IMR-90 (cell line): ENCODE results near the gene TTC28. TPM values are rescaled to one million over a fixed set of nuclear protein-coding genes. Genes with fewer than 3 reads are reported as not detected.

Experiments
- ATAC-seq: fragments of 200-7000 bp; cut with Tn5 transposase; 2 replicates; pipeline ENCODE4 v1.9.1; 2020; ENCODE audit warnings: low read depth, mild to moderate bottlenecking, moderate library complexity
- BruUV-seq: library from RNA; stranded (reverse); fragments of 400-500 nt; replicated peaks from 2 replicates; lab custom pipeline; 2021; lab: Mats Ljungman, UMichigan
- CTCF ChIA-PET: fragments of 300-600 bp; formaldehyde crosslinking; extraction: SDS; loops from one replicate; lab custom pipeline; 2021; ENCODE audit warnings: antibody characterized with exemption; lab: Yijun Ruan, JAX
- POLR2A ChIA-PET: fragments of 300-600 bp; sonication (Branson Sonifier 250); formaldehyde crosslinking; loops from one replicate; lab custom pipeline; 2022; ENCODE audit warnings: antibody characterized with exemption; ENCODE audit not compliant: unreplicated experiment; lab: Charles Lee
- DNase-seq: peaks from one replicate; pipeline ENCODE4 v3.0.0; 2013
- H2AFZ ChIP-seq: replicated peaks from 2 replicates; pipeline ENCODE3; 2013; ENCODE audit warnings: low read length, mild to moderate bottlenecking; ENCODE audit not compliant: poor library complexity
- H2AK5ac ChIP-seq: 2 replicates; pipeline ENCODE4 v1.6.1; 2013; ENCODE audit warnings: low read depth, low read length, inconsistent platforms
- H2AK9ac ChIP-seq: replicated peaks from 2 replicates; pipeline ENCODE3; 2013; ENCODE audit warnings: mild to moderate bottlenecking, low read depth, low read length, moderate library complexity; ENCODE audit not compliant: poor library complexity
- H2BK120ac ChIP-seq: 2 replicates; pipeline ENCODE4 v1.6.1; 2013; ENCODE audit warnings: low read depth, low read length, inconsistent platforms
- H2BK15ac ChIP-seq: 3 replicates; pipeline ENCODE4 v1.6.1; 2013; ENCODE audit warnings: low read depth, low read length, inconsistent platforms
- H2BK20ac ChIP-seq: 2 replicates; pipeline ENCODE4 v1.6.1; 2013; ENCODE audit warnings: low read depth, mild to moderate bottlenecking, inconsistent platforms, low read length, moderate library complexity
- H2BK5ac ChIP-seq: 2 replicates; pipeline ENCODE4 v1.6.1; 2013; ENCODE audit warnings: mild to moderate bottlenecking, low read depth, low read length, inconsistent platforms; ENCODE audit not compliant: poor library complexity, severe bottlenecking
- H3K14ac ChIP-seq: replicated peaks from 2 replicates; pipeline ENCODE4 v1.6.1; 2013; ENCODE audit warnings: low read depth, low read length, inconsistent platforms
- H3K18ac ChIP-seq: 2 replicates; pipeline ENCODE4 v1.6.1; 2013; ENCODE audit warnings: low read depth, low read length, control low read depth
- H3K23ac ChIP-seq: 2 replicates; pipeline ENCODE4 v1.6.1; 2013; ENCODE audit warnings: low read depth, low read length, inconsistent platforms
- H3K27ac ChIP-seq: 2 replicates; pipeline ENCODE4 v1.5.1; 2013; ENCODE audit warnings: mild to moderate bottlenecking, control low read depth, low read length; ENCODE audit not compliant: insufficient read depth
- H3K27me3 ChIP-seq: 2 replicates; pipeline ENCODE4 v1.6.1; 2013; ENCODE audit warnings: low read length; ENCODE audit not compliant: control insufficient read depth, insufficient read depth
- H3K36me3 ChIP-seq: 2 replicates; pipeline ENCODE4 v1.6.1; 2013; ENCODE audit warnings: low read length, mixed read lengths; ENCODE audit not compliant: control insufficient read depth, insufficient read depth
- H3K4ac ChIP-seq: 2 replicates; pipeline ENCODE4 v1.6.1; 2013; ENCODE audit warnings: low read depth, low read length, inconsistent platforms
- H3K4me1 ChIP-seq: 2 replicates; pipeline ENCODE4 v1.6.1; 2013; ENCODE audit warnings: low read length, mixed read lengths; ENCODE audit not compliant: control insufficient read depth, insufficient read depth
- H3K4me2 ChIP-seq: 2 replicates; pipeline ENCODE4 v1.6.1; 2013; ENCODE audit warnings: low read depth, mild to moderate bottlenecking, control low read depth, low read length, moderate library complexity
- H3K4me3 ChIP-seq: 2 replicates; pipeline ENCODE4 v1.5.1; 2013; ENCODE audit warnings: low read depth, mild to moderate bottlenecking, control low read depth, low read length, moderate library complexity; ENCODE audit not compliant: insufficient read depth
- H3K56ac ChIP-seq: 2 replicates; pipeline ENCODE4 v1.6.1; 2013; ENCODE audit warnings: low read length, inconsistent platforms; ENCODE audit not compliant: insufficient read depth; ENCODE audit errors: extremely low read depth
- H3K79me1 ChIP-seq, 2 experiments: 2 replicates each; pipeline ENCODE4 v1.6.1; 2013; ENCODE audit warnings: low read length in 2 of 2, inconsistent platforms in 1 of 2, low read depth in 1 of 2
- H3K9ac ChIP-seq: 2 replicates; pipeline ENCODE4 v1.6.1; 2013; ENCODE audit warnings: low read depth, low read length, control low read depth
- H3K9me1 ChIP-seq: 2 replicates; pipeline ENCODE4 v1.6.1; 2013; ENCODE audit warnings: low read length, inconsistent platforms; ENCODE audit not compliant: insufficient read depth
- H3K9me3 ChIP-seq: 2 replicates; pipeline ENCODE4 v1.6.1; 2013; ENCODE audit warnings: low read length; ENCODE audit not compliant: control insufficient read depth, insufficient read depth
- H4K20me1 ChIP-seq: 2 replicates; pipeline ENCODE4 v1.6.1; 2013; ENCODE audit warnings: low read length, inconsistent platforms; ENCODE audit not compliant: insufficient read depth
- H4K5ac ChIP-seq: 2 replicates; pipeline ENCODE4 v1.6.1; 2013; ENCODE audit warnings: mild to moderate bottlenecking, low read depth, low read length, control low read depth
- H4K8ac ChIP-seq, 2 experiments: 2 replicates each; pipeline ENCODE4 v1.6.1; 2013; ENCODE audit warnings: low read depth in 2 of 2, low read length in 2 of 2, control low read depth in 1 of 2, inconsistent platforms in 1 of 2
- H4K91ac ChIP-seq: 2 replicates; pipeline ENCODE4 v1.6.1; 2013; ENCODE audit warnings: low read depth, low read length, inconsistent platforms; ENCODE audit not compliant: insufficient read depth
- BHLHE40 ChIP-seq: fragments of 150-350 bp; IDR thresholded peaks from 2 replicates; pipeline ENCODE4 v1.6.1; 2016; ENCODE audit warnings: mild to moderate bottlenecking, low read depth, low read length
- CEBPB ChIP-seq: IDR thresholded peaks from 2 replicates; pipeline ENCODE4 v1.6.1; 2012; ENCODE audit warnings: low read depth, low read length, improper control_type of control experiment
- CHD1 ChIP-seq: IDR thresholded peaks from 2 replicates; pipeline ENCODE4 v1.6.1; 2012; ENCODE audit warnings: low read depth, low read length, improper control_type of control experiment
- ELK1 ChIP-seq: fragments of 150-350 bp; IDR thresholded peaks from 2 replicates; pipeline ENCODE4 v1.6.1; 2016; ENCODE audit warnings: low read depth, mild to moderate bottlenecking, low read length, moderate library complexity, borderline replicate concordance
- FOS ChIP-seq: fragments of 150-350 bp; IDR thresholded peaks from 2 replicates; pipeline ENCODE4 v1.6.1; 2016; ENCODE audit warnings: low read depth, low read length
- MAZ ChIP-seq: IDR thresholded peaks from 2 replicates; pipeline ENCODE4 v1.6.1; 2012; ENCODE audit warnings: low read depth, mild to moderate bottlenecking, low read length, improper control_type of control experiment, moderate library complexity, borderline replicate concordance
- MXI1 ChIP-seq: IDR thresholded peaks from 2 replicates; pipeline ENCODE4 v1.6.1; 2012; ENCODE audit warnings: low read depth, mild to moderate bottlenecking, low read length, moderate library complexity, borderline replicate concordance
- NFE2L2 ChIP-seq: fragments of 150-350 bp; IDR thresholded peaks from 2 replicates; pipeline ENCODE4 v1.6.1; 2016; ENCODE audit warnings: low read depth, mild to moderate bottlenecking, low read length
- RAD21 ChIP-seq: IDR thresholded peaks from 2 replicates; pipeline ENCODE4 v1.6.1; 2012; ENCODE audit warnings: low read length, improper control_type of control experiment
- RCOR1 ChIP-seq: IDR thresholded peaks from 2 replicates; pipeline ENCODE4 v1.6.1; 2012; ENCODE audit warnings: mild to moderate bottlenecking, low read length, improper control_type of control experiment; ENCODE audit not compliant: insufficient replicate concordance
- SMC3 ChIP-seq: fragments of 150-350 bp; IDR thresholded peaks from 2 replicates; pipeline ENCODE4 v1.6.1; 2016; ENCODE audit warnings: low read depth, mild to moderate bottlenecking, antibody characterized with exemption, low read length, moderate library complexity
- WGBS, 2 experiments: methylation state at CpG; one replicate each; pipeline versions ENCODE4 v1.1.5 to v1.1.7; 2013; ENCODE audit warnings: missing lambda C conversion rate in 2 of 2; ENCODE audit not compliant: insufficient read length in 1 of 2; ENCODE audit errors: extremely low coverage in 2 of 2; 5-methylcytosine and 5-hydroxymethylcytosine counted together
- dilution Hi-C: fragments of 300-500 bp; cut with HindIII; formaldehyde crosslinking; loops from one replicate; pipeline ENCODE4 v1.14.3; 2018; ENCODE audit warnings: low sequenced_read_pairs; ENCODE audit not compliant: unreplicated experiment
- in situ Hi-C: fragments of 300-500 bp; cut with MboI; formaldehyde crosslinking; loops from 3 replicates; pipeline ENCODE4 v1.14.3; 2019; ENCODE audit warnings: low sequenced_read_pairs, inconsistent platforms, mixed read lengths
- intact Hi-C: fragments of 100-400 bp; cut with micrococcal nuclease; formaldehyde crosslinking; loops from 2 replicates; pipeline ENCODE4 v1.10.0; 2022
- polyA plus RNA-seq, 3 experiments: library from polyadenylated mRNA; depleted of rRNA; stranded (reverse); fragments of >200 nt; gene quantifications; 2 replicates each; pipeline ENCODE4 v1.2.3, GENCODE V29; 2012; ENCODE audit warnings: low replicate concordance in 1 of 3
- total RNA-seq: library from RNA; depleted of rRNA; stranded (reverse); fragments of >200 nt; gene quantifications from 2 replicates; pipeline ENCODE4 v1.2.3, GENCODE V29; 2012
- TF ChIP-seq, protein P1 (sequence below): fragments of 150-350 bp; IDR thresholded peaks from 2 replicates; pipeline ENCODE4 v1.6.1; 2017; ENCODE audit warnings: mild to moderate bottlenecking, antibody characterized with exemption, low read length, low read depth

The TTC28 gene
- total and polyA plus RNA-seq, 2 of the 4 experiments (the other 2 are of a cell fraction): 5.6 to 13.3 TPM

- ATAC-seq (no peak), DNase-seq (no peak)
- no CpG with 5 or more reads among the region's 3 CpGs for WGBS, 2 experiments
- Histone ChIP-seq H3K56ac (no peak overlapping the region), H2BK120ac (no peak overlapping the region), H3K9me3 (no peaks in the 10 kb centered on the region), H4K5ac (no peak overlapping the region), H4K20me1 (0 out of 2 replicates have a peak, but pooled peaks cover 3% of the 10 kb centered on the region), H4K91ac (no peak overlapping the region), H3K27me3 (no peaks in the 10 kb centered on the region), H3K14ac (no peak overlapping the region), H3K27ac (no peak overlapping the region), H2BK15ac (no peak overlapping the region), H2AFZ (no peak overlapping the region), H3K4me3 (no peak overlapping the region), H4K8ac (no peak overlapping the region), H3K4ac (no peak overlapping the region), H2BK5ac (no peak overlapping the region), H3K4me1 (peaks cover 2% of the 10 kb centered on the region), H3K79me1 (peaks cover 0 to 6% of the 10 kb centered on the region in 2 experiments; a peak in 3 of 4 replicates), H3K18ac (no peak overlapping the region), H2AK5ac (no peak overlapping the region), H3K9ac (no peak overlapping the region), H3K9me1 (peaks cover 4% of the 10 kb centered on the region; the same call in 1 of the 2 replicates), H3K36me3 (no peaks in the 10 kb centered on the region), H3K23ac (no peak overlapping the region), H2AK9ac (no peak overlapping the region), H2BK20ac (no peak overlapping the region), H3K4me2 (no peak overlapping the region)
- in situ Hi-C loops: no loop called here
- ChIA-PET POLR2A (no interaction called here), CTCF (interaction anchor here (0.7 kb wide), 1 partner anchor 49 kb away, joined by 3 read pairs; no protein-coding TSS in a partner anchor)
- TF ChIP-seq NFE2L2: no peak
- TF ChIP-seq CEBPB: no peak
- TF ChIP-seq, protein P1, sequence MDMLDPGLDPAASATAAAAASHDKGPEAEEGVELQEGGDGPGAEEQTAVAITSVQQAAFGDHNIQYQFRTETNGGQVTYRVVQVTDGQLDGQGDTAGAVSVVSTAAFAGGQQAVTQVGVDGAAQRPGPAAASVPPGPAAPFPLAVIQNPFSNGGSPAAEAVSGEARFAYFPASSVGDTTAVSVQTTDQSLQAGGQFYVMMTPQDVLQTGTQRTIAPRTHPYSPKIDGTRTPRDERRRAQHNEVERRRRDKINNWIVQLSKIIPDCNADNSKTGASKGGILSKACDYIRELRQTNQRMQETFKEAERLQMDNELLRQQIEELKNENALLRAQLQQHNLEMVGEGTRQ: no peak
- no peak for TF ChIP-seq RAD21
- no peak for TF ChIP-seq CHD1
- no peak for TF ChIP-seq BHLHE40
- no peak for TF ChIP-seq RCOR1
- TF ChIP-seq MAZ: no peak
- no peak for TF ChIP-seq SMC3
- TF ChIP-seq ELK1: no peak
- no peak for TF ChIP-seq MXI1
- TF ChIP-seq FOS: no peak
- intact Hi-C loops: no loop called here
- dilution Hi-C loops: no loop called here
- BruUV-seq: no TSS peak
Measured at GRCh38 chr22:28521451-28521850, 158.2 kb downstream of the TTC28 start.
